T-helper 1 cell (primary cell): ENCODE data around the gene SDK1.

ENCODE experiments used
- DNase-seq, 5 donors: peaks; one replicate each; pipeline ENCODE4 v3.0.0-alpha.2; 2012 to 2020

SDK1 gene

GRCh38 chr7:3469641-3470040, 168.6 kb downstream of the SDK1 start:
- no peak for DNase-seq

- no peak for DNase-seq
Measured at GRCh38 chr7:3480197-3480596, 179.1 kb downstream of the SDK1 start.

DNA sequence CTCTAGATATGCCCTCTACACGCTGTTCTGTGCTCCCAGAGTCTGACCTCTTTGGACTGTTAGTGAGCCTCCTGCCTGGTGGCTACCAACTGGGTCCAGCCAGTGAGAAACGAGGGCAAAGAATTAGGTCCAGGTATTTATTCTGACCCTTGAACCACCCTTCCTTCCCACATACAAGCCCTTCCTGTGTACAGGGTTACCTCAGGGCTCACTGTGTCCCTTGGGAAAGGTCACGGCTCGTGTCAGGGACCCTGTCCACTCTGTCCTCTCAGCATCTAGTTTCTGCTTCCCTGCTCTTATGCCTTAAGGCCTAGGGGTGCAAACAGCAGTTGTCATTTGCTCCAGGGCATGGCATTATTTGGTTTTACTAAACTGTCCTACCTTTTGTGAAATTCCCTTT, 180.4 kb downstream of the SDK1 start:
- DNase-seq, result no peak

GRCh38 chr7:3482147-3482921, 181.3 kb downstream of the SDK1 start:
- DNase-seq, result no peak

- no peak for DNase-seq
Measured at GRCh38 chr7:3486841-3487240, 185.8 kb downstream of the SDK1 start.

DNA sequence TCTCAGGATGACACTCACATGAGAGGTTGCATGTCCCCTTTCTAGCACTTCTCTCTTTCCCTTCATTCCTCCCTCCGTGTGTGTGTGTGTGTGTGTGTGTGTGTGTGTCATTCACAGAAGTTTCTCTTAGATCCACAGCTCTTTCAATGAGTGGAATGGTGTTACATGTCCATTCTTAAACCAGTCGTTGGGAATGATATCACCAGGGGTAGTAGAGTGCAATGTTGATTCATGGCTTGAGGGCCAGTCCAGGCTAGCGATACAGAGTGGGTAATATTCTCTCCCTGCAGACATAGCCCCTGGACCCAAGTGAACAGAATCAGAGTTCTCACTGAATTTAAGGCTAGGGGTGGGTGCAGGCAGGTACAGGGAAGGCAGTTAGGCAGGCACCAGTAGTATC, 187.8 kb downstream of the SDK1 start:
- DNase-seq, result no peak

- no peak for DNase-seq
Measured at GRCh38 chr7:3493499-3493898, 192.4 kb downstream of the SDK1 start.

- no peak for DNase-seq
Measured at GRCh38 chr7:3494947-3495346, 193.9 kb downstream of the SDK1 start.

DNA sequence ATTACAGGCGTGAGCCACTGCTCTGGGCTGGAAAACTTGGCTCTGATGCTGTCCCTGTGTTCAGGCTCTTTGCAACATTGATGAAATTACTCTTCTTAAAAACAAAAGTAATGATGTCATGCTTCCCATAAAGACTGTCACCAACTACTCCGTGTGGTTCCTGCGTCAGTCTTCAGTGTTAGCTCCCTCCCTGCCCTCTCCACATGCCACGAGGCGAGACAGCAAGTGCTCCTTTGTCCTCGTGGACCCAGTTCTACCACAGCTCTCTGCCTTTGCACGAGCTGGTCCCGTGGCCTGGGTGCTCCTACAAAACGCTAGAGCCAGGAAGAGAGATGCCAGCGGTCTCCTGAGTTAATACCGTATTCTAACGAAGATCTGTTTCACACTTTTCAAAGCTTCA, 194.5 kb downstream of the SDK1 start:
- no peak for DNase-seq

DNA sequence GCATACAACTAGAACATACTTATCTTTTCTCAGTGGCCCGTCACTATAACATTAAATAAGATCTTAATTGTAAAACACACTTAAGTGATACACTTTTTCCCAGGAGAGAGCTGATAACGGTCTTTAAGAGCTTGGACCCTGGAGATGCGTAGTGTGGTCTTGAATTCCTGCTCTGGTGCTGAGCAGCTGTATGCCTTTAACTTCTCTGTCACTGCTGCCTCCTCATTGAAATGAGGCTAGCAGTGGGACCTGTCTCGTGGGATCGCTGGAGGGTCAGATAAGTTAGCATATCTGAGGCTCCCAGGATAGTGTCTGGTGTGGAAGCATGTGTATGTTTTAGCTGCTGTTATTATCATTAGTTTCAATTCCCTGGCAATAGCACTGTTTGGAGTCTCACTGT, 194.9 kb downstream of the SDK1 start:
- no peak for DNase-seq

- DNase-seq, result no peak
Measured at GRCh38 chr7:3497796-3498195, 196.7 kb downstream of the SDK1 start.

- no peak for DNase-seq
Measured at GRCh38 chr7:3501671-3502070, 200.6 kb downstream of the SDK1 start.

GRCh38 chr7:3504384-3504783, 203.3 kb downstream of the SDK1 start:
- no peak for DNase-seq

GRCh38 chr7:3510101-3511020, 209.3 kb downstream of the SDK1 start:
- no peak for DNase-seq

DNA sequence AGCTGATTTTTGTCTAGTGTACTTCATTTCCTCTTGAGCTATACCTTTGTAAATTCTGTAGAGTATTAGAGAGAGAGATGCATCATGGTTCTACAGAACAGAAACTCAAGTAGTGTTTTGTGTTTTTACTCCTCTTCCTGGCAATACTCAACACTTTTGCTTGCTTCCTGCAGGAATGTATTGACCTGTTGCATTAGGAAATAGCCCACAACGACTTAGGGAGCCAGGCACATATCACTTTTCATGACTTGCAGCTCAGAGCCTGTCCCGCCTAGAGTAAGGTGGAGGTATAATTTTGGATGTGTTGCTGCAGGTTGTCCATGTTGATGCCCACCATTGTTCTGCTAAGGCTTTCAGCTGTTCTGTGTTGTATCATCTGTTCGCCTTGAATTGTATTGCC, 216.3 kb downstream of the SDK1 start:
- DNase-seq, result no peak

DNA sequence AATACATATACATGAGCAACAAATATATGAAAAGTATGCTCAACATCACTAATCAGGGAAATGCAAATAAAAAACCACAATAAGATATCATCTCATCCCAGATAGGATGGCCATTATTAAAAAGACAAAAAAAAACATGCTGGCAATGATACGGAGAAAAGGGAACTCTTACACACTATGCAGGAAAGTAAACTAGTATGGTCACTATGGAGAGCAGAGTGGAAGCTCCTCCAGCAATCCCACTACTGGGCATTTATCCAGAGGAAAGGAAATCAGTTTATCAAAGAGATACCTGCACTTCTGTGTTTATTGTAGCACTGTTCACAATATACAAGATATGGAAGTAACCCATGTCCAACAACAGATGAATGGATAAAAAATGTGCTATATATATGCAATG, 217.5 kb downstream of the SDK1 start:
- DNase-seq, result no peak

DNA sequence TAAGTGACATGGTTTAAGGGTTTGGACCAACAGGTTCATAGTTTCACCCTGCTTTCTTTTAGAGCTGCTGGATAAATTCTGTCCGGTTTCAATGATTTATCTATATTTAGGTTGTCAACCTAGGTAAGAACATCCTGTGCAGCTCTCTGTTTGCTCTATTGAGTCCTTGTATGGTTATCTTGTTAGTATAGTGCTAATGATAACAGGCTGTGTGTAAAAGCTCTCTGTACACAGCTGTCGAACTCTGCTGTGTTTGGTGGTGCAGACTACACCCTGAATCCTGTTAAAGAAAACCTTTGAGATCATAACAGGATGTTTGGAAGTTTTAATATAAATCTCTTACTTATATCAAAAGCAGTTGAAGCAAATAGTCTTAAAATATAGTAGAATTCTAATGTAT, 219.2 kb downstream of the SDK1 start:
- no peak for DNase-seq

DNA sequence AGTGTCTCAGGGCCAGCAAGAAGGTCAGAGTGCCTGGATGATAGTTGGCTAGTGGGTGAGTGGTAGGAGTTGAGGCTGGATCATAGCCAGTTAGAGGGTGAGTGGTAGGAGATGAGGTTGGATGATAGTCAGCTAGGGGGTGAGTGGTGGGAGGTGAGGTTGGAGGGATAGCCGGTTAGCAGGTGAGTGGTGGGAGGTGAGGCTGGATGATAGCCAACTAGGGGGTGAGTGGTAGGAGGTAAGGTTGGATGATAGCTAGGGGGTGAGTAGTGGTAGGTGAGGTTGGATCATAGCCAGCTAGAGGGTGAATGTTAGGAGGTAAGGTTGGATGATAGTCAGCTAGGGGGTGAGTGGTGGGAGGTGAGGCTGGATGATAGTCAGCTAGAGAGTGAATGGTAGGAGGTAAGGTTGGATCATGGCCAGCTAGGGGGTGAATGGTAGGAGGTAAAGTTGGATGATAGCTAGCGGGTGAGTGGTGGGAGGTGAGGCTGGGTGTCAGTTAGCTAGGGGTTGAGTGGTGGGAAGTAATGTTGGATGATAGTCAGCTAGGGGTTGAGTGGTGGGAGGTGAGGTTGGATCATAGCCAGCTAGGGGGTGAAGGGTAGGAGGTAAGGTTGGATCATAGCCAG, 226.6 kb downstream of the SDK1 start:
- DNase-seq, result no peak

DNA sequence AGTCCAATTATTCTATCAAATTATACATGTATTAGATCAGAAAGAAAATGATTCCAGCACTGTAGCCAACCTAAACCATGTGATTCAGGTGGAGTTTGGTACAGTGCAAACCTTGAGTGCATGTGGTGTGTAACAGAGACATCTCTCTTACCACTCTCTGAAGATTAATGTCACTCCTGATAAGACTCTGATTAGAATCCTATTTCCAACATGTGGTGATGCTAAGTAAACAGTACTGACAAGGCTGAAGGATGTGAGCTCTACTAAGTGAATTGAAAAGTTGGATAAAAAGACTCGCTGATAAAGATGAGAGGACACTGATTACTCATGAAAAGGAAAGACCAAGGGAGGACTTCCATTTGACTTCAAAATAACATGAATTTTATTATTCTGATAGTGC, 232.0 kb downstream of the SDK1 start:
- no peak for DNase-seq

- DNase-seq, result no peak
Measured at GRCh38 chr7:3537210-3537875, 236.3 kb downstream of the SDK1 start.

- no peak for DNase-seq
Measured at GRCh38 chr7:3538041-3538440, 237.0 kb downstream of the SDK1 start.

GRCh38 chr7:3540456-3541220, 239.6 kb downstream of the SDK1 start:
- DNase-seq, result no peak
